Measurements from ENCODE around the gene GLIPR1. TPM values are rescaled to one million over a fixed set of nuclear protein-coding genes. Genes with fewer than 3 reads are reported as not detected.
"Not testable (repeated sequence)": the region's sequence is repeated elsewhere in the genome, so short reads cannot be mapped to it uniquely, and the experiment has no call there.

The GLIPR1 gene
- total RNA-seq, result 10 to 100 TPM; 30.5 to 33.0 TPM

- H3K27ac Mint-ChIP-seq, result peak within 1 kb of the TSS; percentile 100
- H3K36me3 Mint-ChIP-seq (ENCODE audit: low read depth), result peaks cover 21% of the 10 kb centered on the region
- ATAC-seq (peak; percentile 83), DNase-seq (peak; percentile 83)
- H3K4me3 Mint-ChIP-seq, result peak within 1 kb of the TSS; percentile 91
- H3K9me3 Mint-ChIP-seq (ENCODE audit: insufficient read depth), result no peaks in the 10 kb centered on the region
- CTCF ChIA-PET, result interaction anchor here (1.0 to 4.3 kb wide), 14 partner anchors 9 to 551 kb away, joined by 3 to 31 read pairs (median 6); partner anchors contain the start of genes GLIPR1L1, GLIPR1L2 and PHLDA1
- peaks cover 71% of the 10 kb centered on the region for H3K4me1 Mint-ChIP-seq (ENCODE audit: low read depth)
- H3K27me3 Mint-ChIP-seq (ENCODE audit: low read depth), result no peaks in the 10 kb centered on the region
- POLR2A ChIA-PET, result interaction anchor here (0.6 to 3.2 kb wide), 10 partner anchors 20 to 552 kb away, joined by 3 to 24 read pairs (median 4); partner anchors contain the start of genes KRR1 and PHLDA1
These were observed at the start of gene GLIPR1 for GRCh38 chr12:75480469-75480949. TSS of gene GLIPR1 (plus strand) at chr12:75480755. CDS start at chr12:75480881, 126 bp downstream.

GRCh38 chr12:75432924-75433323, 47.6 kb upstream of the GLIPR1 start:
- no peak overlapping the region for H3K27ac Mint-ChIP-seq
- H3K9me3 Mint-ChIP-seq (ENCODE audit: insufficient read depth), result peaks cover 19% of the 10 kb centered on the region
- no peak for DNase-seq
- H3K27me3 Mint-ChIP-seq (ENCODE audit: low read depth), result no peaks in the 10 kb centered on the region
- H3K4me3 Mint-ChIP-seq, result no peak overlapping the region
- ATAC-seq, result no peak
- peaks cover 3% of the 10 kb centered on the region for H3K4me1 Mint-ChIP-seq (ENCODE audit: low read depth)
- H3K36me3 Mint-ChIP-seq (ENCODE audit: low read depth), result peaks cover 3% of the 10 kb centered on the region
- CTCF ChIA-PET, result interaction anchor here (0.7 to 1.4 kb wide), 3 partner anchors 42 to 746 kb away, joined by 3 read pairs; partner anchors contain the start of gene GLIPR1L2
- POLR2A ChIA-PET, result no interaction called here

GRCh38 chr12:75437564-75437963, 43.0 kb upstream of the GLIPR1 start:
- ChIA-PET POLR2A (no interaction called here), CTCF (interaction anchor here (1.1 to 2.7 kb wide), 11 partner anchors 18 to 108 kb away, joined by 3 to 29 read pairs (median 5); partner anchors contain the start of genes CAPS2, GLIPR1 and GLIPR1L2)
- Mint-ChIP-seq H3K4me1 (ENCODE audit: low read depth) (peaks cover 14% of the 10 kb centered on the region), H3K27ac (no peak overlapping the region), H3K27me3 (ENCODE audit: low read depth) (no peaks in the 10 kb centered on the region), H3K9me3 (ENCODE audit: insufficient read depth) (peaks cover 11% of the 10 kb centered on the region), H3K36me3 (ENCODE audit: low read depth) (peaks cover 4% of the 10 kb centered on the region), H3K4me3 (no peak overlapping the region)
- ATAC-seq, result peak; percentile 67
- DNase-seq, result peak; percentile 26

- peaks cover 11% of the 10 kb centered on the region for H3K9me3 Mint-ChIP-seq (ENCODE audit: insufficient read depth)
- DNase-seq, result peak; percentile 55
- POLR2A ChIA-PET, result no interaction called here
- H3K27me3 Mint-ChIP-seq (ENCODE audit: low read depth), result peaks cover 2% of the 10 kb centered on the region
- CTCF ChIA-PET, result interaction anchor here (0.8 to 2.7 kb wide), 10 partner anchors 15 to 108 kb away, joined by 3 to 29 read pairs (median 6); partner anchors contain the start of genes CAPS2, GLIPR1 and GLIPR1L2
- no peak overlapping the region for H3K27ac Mint-ChIP-seq
- H3K4me3 Mint-ChIP-seq, result no peak overlapping the region
- H3K36me3 Mint-ChIP-seq (ENCODE audit: low read depth), result peaks cover 4% of the 10 kb centered on the region
- peaks cover 14% of the 10 kb centered on the region for H3K4me1 Mint-ChIP-seq (ENCODE audit: low read depth)
- ATAC-seq, result peak; percentile 84
These were observed 42.3 kb upstream of the GLIPR1 start for GRCh38 chr12:75438059-75438754.

- ChIA-PET POLR2A (no interaction called here), CTCF (interaction anchor here (0.8 to 2.7 kb wide), 4 partner anchors 14 to 66 kb away, joined by 3 to 29 read pairs (median 10); partner anchors contain the start of gene GLIPR1)
- H3K27me3 Mint-ChIP-seq (ENCODE audit: low read depth), result peaks cover 5% of the 10 kb centered on the region
- H3K4me1 Mint-ChIP-seq (ENCODE audit: low read depth), result peaks cover 14% of the 10 kb centered on the region
- ATAC-seq (no peak), DNase-seq (no peak)
- peaks cover 11% of the 10 kb centered on the region for H3K9me3 Mint-ChIP-seq (ENCODE audit: insufficient read depth)
- peaks cover 4% of the 10 kb centered on the region for H3K36me3 Mint-ChIP-seq (ENCODE audit: low read depth)
- no peak overlapping the region for H3K4me3 Mint-ChIP-seq
- no peak overlapping the region for H3K27ac Mint-ChIP-seq
These were observed 41.5 kb upstream of the GLIPR1 start for GRCh38 chr12:75439048-75439447.

- no peak for ATAC-seq
- H3K27ac Mint-ChIP-seq, result no peak overlapping the region
- POLR2A ChIA-PET, result no interaction called here
- peaks cover 14% of the 10 kb centered on the region for H3K4me1 Mint-ChIP-seq (ENCODE audit: low read depth)
- CTCF ChIA-PET, result interaction anchor here (1.3 kb wide), 1 partner anchor 49 kb away, joined by 3 read pairs; no protein-coding TSS in a partner anchor
- peaks cover 4% of the 10 kb centered on the region for H3K36me3 Mint-ChIP-seq (ENCODE audit: low read depth)
- peaks cover 5% of the 10 kb centered on the region for H3K27me3 Mint-ChIP-seq (ENCODE audit: low read depth)
- DNase-seq, result no peak
- H3K4me3 Mint-ChIP-seq, result no peak overlapping the region
- H3K9me3 Mint-ChIP-seq (ENCODE audit: insufficient read depth), result peaks cover 11% of the 10 kb centered on the region
These were observed 40.6 kb upstream of the GLIPR1 start for GRCh38 chr12:75439930-75440329.

- H3K27ac Mint-ChIP-seq; H3K27me3 Mint-ChIP-seq (ENCODE audit: low read depth); H3K4me3 Mint-ChIP-seq; H3K36me3 Mint-ChIP-seq (ENCODE audit: low read depth); POLR2A ChIA-PET; DNase-seq; H3K9me3 Mint-ChIP-seq (ENCODE audit: insufficient read depth); ATAC-seq: not testable (repeated sequence)
- H3K4me1 Mint-ChIP-seq (ENCODE audit: low read depth), result peaks cover 14% of the 10 kb centered on the region
- CTCF ChIA-PET, result interaction anchor here (1.3 to 1.4 kb wide), 2 partner anchors 41 to 43 kb away, joined by 4 to 5 read pairs; no protein-coding TSS in a partner anchor
These were observed 38.7 kb upstream of the GLIPR1 start for GRCh38 chr12:75441687-75442449.

- H3K4me1 Mint-ChIP-seq (ENCODE audit: low read depth), result peaks cover 14% of the 10 kb centered on the region
- POLR2A ChIA-PET, result interaction anchor here (0.6 kb wide), 1 partner anchor 1163 kb away, joined by 5 read pairs; no protein-coding TSS in a partner anchor
- H3K4me3 Mint-ChIP-seq; H3K27ac Mint-ChIP-seq; DNase-seq; H3K9me3 Mint-ChIP-seq (ENCODE audit: insufficient read depth); H3K36me3 Mint-ChIP-seq (ENCODE audit: low read depth); ATAC-seq; H3K27me3 Mint-ChIP-seq (ENCODE audit: low read depth): not testable (repeated sequence)
- CTCF ChIA-PET, result interaction anchor here (1.3 to 1.4 kb wide), 2 partner anchors 41 to 43 kb away, joined by 4 to 5 read pairs; no protein-coding TSS in a partner anchor
These were observed 38.1 kb upstream of the GLIPR1 start for GRCh38 chr12:75442454-75442853.

GRCh38 chr12:75443709-75444108, 36.8 kb upstream of the GLIPR1 start:
- DNase-seq, result no peak
- POLR2A ChIA-PET, result no interaction called here
- ATAC-seq, result no peak
- H3K4me3 Mint-ChIP-seq, result no peak overlapping the region
- CTCF ChIA-PET, result no interaction called here
- H3K27me3 Mint-ChIP-seq (ENCODE audit: low read depth), result peaks cover 5% of the 10 kb centered on the region
- peaks cover 3% of the 10 kb centered on the region for H3K4me1 Mint-ChIP-seq (ENCODE audit: low read depth)
- H3K27ac Mint-ChIP-seq, result no peak overlapping the region
- no peaks in the 10 kb centered on the region for H3K9me3 Mint-ChIP-seq (ENCODE audit: insufficient read depth)
- H3K36me3 Mint-ChIP-seq (ENCODE audit: low read depth), result peaks cover 4% of the 10 kb centered on the region

GRCh38 chr12:75444429-75445136, 36.0 kb upstream of the GLIPR1 start:
- no peaks in the 10 kb centered on the region for H3K4me1 Mint-ChIP-seq (ENCODE audit: low read depth)
- no peak for ATAC-seq
- H3K9me3 Mint-ChIP-seq (ENCODE audit: insufficient read depth), result no peaks in the 10 kb centered on the region
- H3K36me3 Mint-ChIP-seq (ENCODE audit: low read depth), result peaks cover 4% of the 10 kb centered on the region
- H3K4me3 Mint-ChIP-seq, result no peak overlapping the region
- POLR2A ChIA-PET, result no interaction called here
- no peak overlapping the region for H3K27ac Mint-ChIP-seq
- DNase-seq, result no peak
- H3K27me3 Mint-ChIP-seq (ENCODE audit: low read depth), result peaks cover 5% of the 10 kb centered on the region
- CTCF ChIA-PET, result no interaction called here

- ATAC-seq; DNase-seq; H3K4me1 Mint-ChIP-seq (ENCODE audit: low read depth); H3K36me3 Mint-ChIP-seq (ENCODE audit: low read depth); POLR2A ChIA-PET; H3K4me3 Mint-ChIP-seq; H3K27ac Mint-ChIP-seq; H3K9me3 Mint-ChIP-seq (ENCODE audit: insufficient read depth); H3K27me3 Mint-ChIP-seq (ENCODE audit: low read depth): not testable (repeated sequence)
- CTCF ChIA-PET, result interaction anchor here (1.0 kb wide), 1 partner anchor 442 kb away, joined by 3 read pairs; no protein-coding TSS in a partner anchor
These were observed 35.4 kb upstream of the GLIPR1 start for GRCh38 chr12:75445137-75445507.
